GM12801 (cell line): ENCODE measurements around the gene CD28.

Experiments
- CTCF ChIP-seq: IDR thresholded peaks from one replicate; pipeline ENCODE4 v1.5.1; 2011; ENCODE audit warnings: control low read depth; ENCODE audit not compliant: insufficient read length; ENCODE audit errors: extremely low read depth

Gene CD28

GRCh38 chr2:203706403-203706802 is at the start of gene CD28:
Gene CD28, plus strand, starts transcription at chr2:203706639. Its CDS starts 58 bp downstream, at chr2:203706697.
- no peak for TF ChIP-seq CTCF

GRCh38 chr2:203659331-203660049 is 46.9 kb upstream of the CD28 start:
- TF ChIP-seq CTCF = no peak

GRCh38 chr2:203660465-203660864 is 46.0 kb upstream of the CD28 start:
- no peak for TF ChIP-seq CTCF

- no peak for TF ChIP-seq CTCF
These were observed 45.0 kb upstream of the CD28 start for GRCh38 chr2:203661279-203661908.

- no peak for TF ChIP-seq CTCF
These were observed 44.0 kb upstream of the CD28 start for GRCh38 chr2:203662487-203662886.

GRCh38 chr2:203662951-203663350 is 43.5 kb upstream of the CD28 start:
- no peak for TF ChIP-seq CTCF

GRCh38 chr2:203664029-203664755 is 42.2 kb upstream of the CD28 start:
- TF ChIP-seq CTCF = no peak
